Stimulated activated CD8-positive, alpha-beta memory T cell treated with anti-CD3 and anti-CD28 coated beads, Interleukin-4, amount 100 ng/mL, for 48 hours (primary cell): Measurements from ENCODE around the gene IFNK.

Experiments
- DNase-seq: peaks from one replicate; pipeline ENCODE4 v3.0.0-alpha.2; 2020

Gene IFNK

DNA sequence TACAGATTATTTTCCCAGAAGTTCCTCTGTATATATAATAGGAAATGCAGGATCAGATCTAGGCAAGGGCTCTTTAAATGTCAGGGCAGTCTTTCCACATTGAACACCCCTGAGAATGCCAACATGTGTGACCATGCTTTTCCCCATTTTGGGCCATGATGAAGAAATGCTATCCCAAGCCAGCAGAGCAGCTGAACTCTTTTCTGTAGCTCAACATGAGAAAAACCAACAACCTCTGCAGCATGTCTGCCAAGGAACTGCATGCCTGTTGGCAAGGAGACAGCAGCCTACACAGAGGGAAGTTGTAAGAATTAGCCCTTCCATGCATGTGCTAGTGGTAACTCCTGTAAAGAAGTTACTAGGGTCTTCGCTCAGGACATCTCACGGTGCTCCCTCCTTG, 9.5 kb upstream of the IFNK start:
- DNase-seq = no peak

DNA sequence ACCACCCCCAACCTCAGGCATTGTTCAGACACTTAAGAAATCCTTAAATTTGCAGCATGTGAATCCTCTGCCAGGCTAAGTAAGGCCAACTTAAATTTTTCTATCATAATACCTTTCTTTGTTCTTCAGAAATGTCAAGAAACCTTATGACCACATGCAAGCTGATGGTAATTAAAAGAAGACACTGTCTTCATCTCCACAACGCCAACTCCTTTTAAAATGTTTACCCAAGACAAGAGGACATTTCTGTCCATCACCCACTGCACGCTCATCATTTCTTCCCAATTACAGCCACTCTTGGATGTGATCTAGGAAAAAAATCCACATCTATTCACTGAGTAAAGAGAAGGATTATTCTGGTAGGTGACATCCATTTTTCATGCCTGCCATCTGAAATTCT, 6.1 kb upstream of the IFNK start:
- no peak for DNase-seq

DNA sequence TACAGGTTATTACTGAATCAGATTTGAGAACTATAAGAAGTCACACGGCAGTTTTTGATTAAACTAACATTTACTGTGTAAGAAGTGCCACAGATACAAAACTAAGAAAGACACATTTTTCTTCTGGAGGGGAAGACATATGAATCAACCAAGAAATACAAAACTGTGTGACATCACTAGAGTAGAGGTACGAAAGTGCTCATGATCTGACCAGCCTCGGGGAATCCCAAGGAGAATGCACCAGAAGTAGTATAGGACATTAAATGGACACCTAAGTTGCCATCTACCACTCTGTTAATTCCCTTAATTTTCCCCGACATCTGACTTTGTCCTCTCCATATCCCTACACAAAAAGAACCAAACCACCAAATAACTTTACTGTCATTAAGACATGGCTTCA, 5.3 kb upstream of the IFNK start:
- DNase-seq = no peak

DNA sequence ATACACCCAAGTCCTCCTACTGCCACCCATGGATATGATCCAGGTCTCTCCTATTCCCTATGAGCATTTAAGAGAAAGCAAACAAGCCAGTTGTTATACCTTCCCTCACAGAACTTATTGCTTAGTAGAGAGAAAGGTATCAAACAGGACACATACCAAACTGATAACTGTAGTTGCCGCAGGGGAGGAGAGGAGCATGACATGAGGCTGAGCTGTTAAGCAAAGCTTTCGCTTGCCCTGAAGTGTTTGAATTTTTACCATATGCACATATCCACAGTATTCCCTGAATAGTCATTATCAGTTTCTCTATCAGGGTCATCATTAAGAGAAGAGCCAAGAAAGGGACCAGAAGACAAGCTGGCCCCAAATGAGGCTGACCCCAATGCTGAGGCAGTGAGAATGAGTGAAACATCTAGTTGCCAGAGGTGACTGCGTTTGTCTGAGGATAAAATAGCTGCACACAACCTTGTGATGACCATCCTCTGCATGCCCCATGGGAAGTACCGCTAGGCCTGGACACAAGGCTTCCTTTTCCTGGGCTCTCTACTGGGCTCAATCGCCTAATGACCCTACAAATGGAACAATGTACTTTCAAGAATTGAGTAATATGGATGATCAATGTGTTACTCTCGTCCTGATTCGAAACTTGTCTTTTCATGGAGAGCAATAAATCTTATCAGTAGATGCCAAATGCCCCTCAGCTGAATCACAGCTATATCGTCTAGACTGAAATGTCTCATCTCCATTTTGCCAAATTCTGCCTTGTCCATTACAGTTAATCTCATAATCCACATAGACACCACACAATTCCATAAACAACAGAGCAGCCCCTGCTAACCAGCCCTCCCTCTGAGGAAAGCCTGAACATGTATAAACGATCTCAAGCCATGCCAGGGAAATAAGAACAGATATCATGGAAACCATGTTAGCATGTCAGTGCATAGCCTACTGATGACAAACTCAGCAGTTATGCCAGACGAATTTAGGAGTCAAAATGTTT, 4.3 kb upstream of the IFNK start:
- DNase-seq = no peak

DNA sequence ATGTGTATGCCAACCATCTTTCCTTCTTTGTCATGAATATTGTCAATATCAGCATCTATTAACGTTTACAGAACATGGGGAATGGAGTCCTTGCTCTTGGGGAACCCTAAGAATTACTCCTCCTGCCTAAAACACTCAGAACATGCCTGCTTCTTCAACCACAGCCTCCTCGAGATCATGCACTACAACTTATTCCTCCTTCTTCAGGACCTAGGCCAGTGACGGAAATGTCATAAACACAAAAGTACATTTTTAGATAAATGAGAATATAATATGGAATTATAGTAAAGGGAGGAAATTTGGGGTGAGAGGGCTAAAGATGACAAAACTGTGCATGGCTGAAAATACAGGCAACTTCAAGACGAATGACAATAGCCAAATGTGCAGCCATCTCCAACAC, 3.1 kb upstream of the IFNK start:
- DNase-seq = no peak

DNA sequence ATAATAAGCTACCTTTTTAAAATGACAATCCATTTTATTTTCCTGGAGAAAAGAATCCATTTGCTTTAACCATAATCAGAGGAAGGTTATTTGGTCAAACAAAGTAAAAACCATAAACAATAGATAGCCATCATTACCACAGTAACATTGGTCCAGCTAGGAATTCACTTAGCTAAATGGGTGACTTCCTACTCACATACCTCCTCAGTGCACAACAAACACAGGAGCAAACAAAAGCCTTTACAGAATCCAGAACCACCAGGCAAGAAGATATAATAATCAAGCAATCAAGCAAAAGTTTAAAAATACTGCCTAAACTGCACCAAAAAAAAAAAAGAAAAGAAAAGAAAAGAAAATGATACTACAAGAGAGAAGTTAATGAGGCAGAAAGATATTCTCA, 949 bp upstream of the IFNK start:
- no peak for DNase-seq

DNA sequence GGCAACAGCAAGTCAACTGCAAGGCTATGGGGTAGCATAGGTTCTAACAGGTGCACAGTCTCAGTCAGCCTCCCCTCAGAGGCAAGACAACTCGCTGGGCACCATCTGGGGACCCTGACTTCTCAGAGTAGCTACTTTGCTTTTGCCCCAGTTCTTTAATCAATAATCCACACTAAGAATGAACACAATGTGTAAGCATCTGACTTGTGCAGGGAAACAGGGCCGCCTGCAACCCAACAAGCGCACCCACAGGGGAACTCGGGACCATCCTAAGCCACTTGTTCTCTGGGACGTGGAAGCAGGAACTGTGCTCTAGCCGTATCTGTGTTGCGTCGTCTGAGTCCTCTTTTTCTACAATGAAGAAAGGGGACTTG, 3.6 kb downstream of the IFNK start:
- DNase-seq = no peak

DNA sequence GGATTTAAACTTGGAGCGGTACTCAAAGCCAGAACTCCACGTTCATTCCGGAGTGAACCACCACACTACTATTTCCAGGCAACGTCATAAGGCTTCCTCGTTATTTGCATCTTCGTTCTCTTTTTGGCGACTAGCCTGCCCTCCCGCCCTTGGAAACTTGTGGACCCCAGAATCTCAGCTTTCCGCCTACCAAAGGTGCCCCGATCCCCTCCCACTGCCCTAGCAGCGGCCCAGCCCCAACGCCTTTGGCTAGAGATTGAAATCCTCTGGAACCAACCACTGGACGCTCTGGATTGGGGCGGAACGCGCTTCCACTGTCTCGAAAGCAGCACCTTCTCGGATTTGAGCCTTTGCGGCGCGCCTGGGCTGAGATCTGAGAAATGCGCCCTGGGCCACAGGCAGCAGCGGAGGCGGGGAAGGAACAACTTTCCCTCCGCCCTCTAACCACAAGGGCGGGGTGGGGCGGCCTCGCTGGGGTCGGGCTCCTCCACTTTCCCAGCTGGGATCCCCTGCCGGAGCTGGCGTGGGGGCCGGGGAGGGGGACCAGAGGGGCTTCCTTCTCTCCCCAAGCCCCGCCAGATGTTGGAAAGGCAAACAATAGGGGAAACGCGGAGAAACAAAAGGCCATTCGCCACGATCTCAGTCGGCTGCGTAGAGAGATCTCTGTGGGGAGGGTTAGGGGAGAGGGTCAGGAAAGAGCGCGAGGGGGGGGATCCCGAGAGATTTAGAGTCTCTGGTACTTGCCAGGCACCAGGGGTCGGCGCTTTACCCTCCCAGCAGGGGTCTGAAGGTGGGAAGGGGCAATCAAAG, 4.2 kb downstream of the IFNK start:
- DNase-seq = peak; percentile 69

DNA sequence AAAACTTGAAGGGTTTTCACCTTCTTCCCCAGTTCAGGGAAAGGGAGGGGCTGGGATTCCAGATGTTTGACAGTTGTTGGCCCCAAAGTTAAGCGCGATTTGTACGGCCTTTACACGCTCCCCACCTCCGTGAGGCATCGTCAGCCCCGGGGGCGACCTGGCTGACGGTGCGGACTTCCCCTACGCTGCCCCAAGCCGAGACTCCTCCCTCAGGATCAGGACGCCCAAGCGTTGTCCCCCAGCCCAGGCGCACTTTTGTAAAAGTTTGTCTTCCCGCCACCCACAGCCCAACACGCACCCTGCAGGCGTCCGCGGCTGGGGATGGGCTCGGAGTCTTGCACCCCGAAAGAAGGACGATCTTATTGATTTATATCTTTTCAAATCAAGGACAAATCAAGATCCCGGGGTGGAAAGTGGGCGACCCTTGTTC, 4.8 kb downstream of the IFNK start:
- DNase-seq = peak; percentile 65

DNA sequence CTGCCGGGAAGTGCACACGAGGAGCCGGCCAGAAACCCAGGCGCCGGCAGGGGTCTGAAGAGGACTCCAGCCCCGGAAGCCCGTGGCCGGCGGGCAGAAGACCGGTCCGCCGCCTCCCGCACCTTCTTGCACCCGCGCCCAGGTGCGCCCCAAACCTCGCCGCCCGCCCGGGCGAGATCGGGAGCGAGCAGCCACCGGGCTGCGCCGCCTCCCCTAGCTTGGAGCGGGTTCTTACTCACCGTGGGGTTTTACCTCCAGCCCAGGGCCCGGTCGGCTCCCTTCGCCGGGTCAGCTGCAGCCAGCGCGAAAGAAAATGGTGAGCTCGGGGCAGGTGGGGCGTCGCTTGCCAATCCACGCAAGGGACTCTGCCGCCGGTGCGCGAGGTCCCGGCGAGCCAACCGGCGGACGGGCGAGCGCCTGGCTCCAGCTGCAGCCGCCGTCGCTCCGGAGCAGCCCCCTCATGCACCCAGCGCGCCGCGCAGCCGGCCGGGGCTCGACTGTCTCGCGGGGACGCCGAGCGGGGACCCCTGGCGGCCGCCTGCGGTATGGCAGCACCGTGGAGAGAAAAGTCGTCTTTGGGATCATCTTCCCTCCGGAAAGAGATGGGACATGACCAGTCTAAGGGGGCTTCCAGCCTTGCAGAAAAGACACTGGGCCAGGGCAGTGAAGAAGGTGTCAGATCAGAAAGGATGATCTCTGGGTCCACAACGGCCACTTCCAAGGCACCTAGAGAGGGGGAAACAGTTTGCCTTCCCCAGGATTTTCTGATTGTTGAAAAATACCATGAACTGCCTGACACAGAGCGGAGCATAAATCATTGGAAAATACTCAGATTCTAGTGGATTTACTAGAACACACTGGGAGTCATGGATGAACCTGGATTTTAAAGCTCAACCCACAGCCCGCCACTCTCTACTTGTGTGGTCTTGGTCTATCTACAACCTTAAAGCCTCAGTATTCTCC, 5.5 kb downstream of the IFNK start, which contains the start of gene MOB3B:
Gene MOB3B (minus strand): TSS at position 499 of the 963 bp plus-strand sequence. CDS start 74,264 bp downstream, outside the sequence.
- DNase-seq = peak; percentile 87

DNA sequence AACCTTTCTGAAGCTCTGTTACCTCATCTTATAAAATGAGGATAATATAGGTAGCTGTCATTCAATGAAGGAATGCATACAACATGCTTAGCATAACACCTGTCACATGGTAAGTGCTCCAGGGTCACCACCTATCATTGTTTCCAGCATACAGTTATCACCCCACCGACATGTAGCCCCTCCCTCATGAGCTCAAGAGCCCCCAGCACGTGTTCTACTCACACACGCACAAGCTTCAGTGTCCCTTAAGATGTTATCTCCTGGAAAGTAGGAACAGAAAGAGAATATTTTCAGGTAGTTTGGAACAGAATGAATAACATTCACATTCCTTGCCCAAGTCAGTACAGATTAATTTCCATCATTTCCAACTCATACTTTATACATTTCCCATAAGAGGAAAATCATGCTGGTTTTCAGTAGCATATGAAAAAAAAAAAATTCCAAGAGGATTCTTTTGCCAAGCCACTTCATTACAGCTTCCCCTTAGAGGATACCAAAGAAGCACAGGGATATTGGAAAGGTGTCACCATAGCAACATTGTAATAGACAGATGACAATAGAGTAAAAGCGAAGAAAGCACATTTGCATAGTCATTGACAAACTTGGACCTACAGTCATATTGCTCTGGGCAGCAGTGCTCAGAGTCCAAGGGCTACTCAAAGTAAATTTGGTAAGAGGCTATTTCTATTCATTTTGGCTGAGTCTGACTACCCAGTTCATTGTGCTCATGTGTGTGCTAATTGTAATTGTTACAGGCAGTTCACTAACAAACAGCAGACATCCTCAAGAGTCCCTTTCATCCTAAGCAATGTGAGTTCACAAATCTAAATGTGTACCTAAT, 7.0 kb downstream of the IFNK start:
- DNase-seq = no peak

DNA sequence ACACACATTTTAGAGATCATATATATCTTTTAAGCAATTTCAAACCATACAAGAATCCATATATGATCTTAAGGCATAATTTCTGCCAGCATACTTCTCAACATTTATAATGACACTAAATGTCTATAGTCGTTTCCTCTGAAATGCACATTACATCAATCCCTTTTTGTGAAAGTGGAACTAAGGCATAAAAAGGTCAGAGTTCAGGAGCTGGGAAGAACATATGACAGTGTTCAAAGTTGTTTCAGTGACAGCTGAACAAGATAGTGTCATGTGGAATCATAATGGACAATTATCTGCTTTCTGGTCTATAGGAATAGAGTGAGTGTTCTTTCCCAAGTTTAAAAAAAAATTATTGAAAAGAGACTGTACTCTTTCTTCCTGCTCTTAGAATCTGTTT, 8.0 kb downstream of the IFNK start:
- no peak for DNase-seq

DNA sequence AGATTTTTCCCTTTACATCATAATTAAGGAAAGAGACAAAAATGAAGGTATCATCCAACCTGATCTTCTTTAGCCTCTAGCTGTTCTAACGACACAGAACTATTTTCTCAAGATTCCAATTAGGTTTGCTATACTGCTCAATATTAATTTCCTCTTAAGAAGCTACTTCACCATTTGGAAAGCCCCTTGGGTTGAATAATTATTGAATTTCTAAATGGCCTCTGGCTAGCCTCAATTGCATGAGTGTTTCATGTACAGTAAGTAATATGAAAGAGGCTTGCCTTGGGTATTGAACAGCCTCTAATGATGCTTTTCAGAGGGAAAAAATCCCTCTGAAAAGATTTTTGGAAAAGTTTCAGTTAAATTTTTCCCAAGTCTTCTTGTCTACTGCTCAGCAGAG, 9.2 kb downstream of the IFNK start:
- DNase-seq = no peak

DNA sequence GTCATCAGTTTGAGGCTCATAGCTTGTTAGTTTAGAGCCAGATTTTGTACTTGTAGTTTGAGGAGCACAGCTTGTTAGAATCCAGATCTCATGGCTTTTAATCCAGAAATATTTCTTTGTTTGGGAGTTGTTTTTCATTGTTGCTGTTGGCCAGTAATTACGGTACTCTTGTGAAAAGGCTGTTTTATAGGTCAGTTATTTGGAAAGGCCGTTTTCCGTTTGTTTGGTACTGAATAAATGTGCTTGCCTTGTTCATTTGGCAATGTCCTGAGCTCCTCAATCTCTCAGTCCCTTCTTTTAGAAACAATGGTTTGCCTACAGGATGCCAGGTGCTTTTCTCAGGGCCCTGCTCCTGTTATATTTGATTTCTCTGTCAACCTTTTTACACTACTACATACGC, 10.0 kb downstream of the IFNK start:
- no peak for DNase-seq

DNA sequence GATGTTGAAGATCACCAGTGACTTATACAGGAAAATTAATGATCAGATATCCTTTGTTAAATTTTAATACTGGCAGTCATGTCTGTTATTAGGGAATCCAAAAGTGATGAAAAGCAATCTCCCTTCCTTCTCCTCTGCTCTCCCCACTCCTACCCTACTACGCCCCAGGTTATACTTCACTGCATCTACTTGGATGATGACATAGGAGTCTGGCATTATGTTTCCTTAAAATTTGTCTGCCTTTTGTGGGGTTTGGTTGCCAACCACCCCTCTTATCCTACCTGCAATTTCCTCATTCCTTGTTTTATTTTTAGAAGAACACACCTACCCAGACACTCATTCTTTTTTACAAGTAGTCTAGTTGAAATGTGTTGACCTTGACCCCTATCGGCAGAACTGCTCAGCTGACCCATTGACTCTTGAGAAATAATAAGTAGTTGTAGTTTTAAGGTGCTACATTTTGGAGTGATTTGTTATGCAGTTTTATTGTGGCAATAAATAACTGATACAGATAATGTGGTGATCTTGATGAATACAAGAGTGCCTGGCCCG, 10.6 kb downstream of the IFNK start:
- no peak for DNase-seq

DNA sequence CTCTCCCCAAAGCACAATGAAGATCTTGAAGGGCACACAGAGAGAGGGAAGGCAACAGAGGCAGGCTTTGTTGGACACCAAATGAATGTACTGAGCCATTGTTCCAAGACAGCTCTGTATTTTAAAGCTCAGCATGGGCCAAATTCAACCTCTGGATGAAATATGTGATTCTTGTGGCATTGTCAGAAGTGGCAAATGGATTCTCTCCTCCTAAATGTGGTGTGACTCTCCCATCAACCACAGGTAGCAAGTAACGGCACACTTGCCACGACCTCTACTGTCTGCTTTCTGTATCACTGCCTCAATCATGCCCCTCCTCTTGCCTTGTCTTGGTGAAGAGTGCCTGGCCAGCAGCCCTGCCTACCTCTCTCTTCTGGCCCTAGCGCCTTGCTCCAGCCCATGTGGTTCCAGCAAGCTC, 11.6 kb downstream of the IFNK start:
- no peak for DNase-seq

DNA sequence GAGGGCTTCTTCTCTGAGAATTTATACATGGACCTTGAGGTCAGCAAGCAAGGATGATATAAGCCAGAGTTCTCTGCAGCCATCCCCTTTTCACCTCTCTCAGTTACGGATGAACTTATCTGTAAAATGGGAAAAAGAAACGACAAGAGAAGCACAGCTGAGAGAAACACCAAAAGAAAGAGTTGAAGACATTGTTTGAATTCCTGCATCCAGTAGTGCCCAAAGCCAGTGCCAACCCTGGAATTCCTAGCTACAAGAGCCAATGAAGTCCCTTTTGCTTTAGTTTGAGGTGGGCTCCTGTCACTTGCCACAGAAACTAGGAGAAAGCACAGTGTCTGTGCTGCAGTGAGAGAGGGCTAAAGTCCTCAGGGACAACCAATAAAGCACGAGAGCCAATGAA, 12.1 kb downstream of the IFNK start:
- DNase-seq = no peak

DNA sequence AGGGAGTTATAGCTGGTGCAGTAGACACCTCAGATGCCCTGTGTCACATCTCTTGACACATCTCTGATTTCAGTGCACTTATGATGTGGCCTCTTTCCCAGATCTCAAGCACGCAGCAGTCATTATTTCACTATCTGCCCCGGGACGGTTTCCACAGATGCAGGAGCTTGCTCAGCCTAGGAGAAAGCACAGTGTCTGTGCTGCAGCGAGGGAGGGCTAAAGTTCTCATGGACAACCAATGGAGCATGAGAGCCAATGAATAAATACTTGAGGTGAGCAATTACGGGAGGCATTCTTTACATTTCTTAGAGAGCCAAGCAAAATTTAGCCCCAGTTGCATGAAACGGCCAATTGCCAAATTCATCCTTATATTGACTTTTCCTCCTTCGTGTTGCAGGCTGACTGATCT, 12.9 kb downstream of the IFNK start:
- DNase-seq = no peak

DNA sequence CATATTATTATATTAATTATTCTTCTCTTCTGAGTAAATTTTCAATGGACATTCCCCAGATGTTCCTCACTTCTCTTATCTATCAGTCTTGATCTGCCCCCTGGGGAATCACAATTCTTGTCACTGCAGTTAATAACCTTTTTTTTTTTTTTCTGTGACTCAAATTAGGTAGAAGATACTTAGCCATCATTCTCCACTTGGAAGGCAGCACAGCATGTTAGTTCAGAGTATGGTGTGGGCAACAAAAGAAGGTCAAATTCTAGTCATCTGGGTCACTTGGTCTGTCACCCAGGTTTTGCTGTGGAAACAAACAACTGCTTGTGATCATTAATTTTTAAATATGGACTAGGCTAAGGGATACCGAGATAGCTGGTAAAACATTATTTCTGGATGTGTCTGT, 13.7 kb downstream of the IFNK start:
- no peak for DNase-seq

DNA sequence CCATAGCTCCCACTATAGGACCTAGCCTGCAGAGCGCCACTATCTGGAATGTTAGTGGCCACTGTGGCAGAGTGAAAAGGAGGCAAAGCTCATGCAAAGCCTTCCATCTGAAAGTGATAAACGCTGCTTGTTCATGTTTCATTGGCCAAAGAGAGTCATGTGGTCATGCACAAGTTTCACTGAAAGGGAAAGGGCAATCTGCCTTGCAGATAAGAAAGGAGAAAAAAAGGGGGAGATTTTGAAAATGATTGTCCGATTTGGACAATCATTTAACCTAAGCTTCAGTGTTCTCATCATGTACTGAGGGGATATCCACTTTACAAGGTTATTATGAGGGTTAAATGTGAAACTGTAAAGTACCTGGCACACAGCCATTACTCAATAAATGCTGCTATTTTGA, 14.6 kb downstream of the IFNK start:
- no peak for DNase-seq
